GM20431 (cell line): ENCODE measurements around the gene ACSM4.
"Not testable (repeated sequence)": the region's sequence is repeated elsewhere in the genome, so short reads cannot be mapped to it uniquely, and the experiment has no call there.

Source experiments
- in situ Hi-C: fragments of 300-500 bp; cut with MseI, MboI; formaldehyde crosslinking; loops from one replicate; pipeline ENCODE4 v1.15.0; 2020; ENCODE audit warnings: low sequenced_read_pairs; ENCODE audit not compliant: unreplicated experiment

Gene ACSM4

GRCh38 chr12:7303772-7304171 is at the start of gene ACSM4:
Gene ACSM4 (plus strand): TSS chr12:7304072. CDS start chr12:7304332, 260 bp downstream.
- in situ Hi-C loops = no loop called here

GRCh38 chr12:7259060-7259459 is 44.8 kb upstream of the ACSM4 start:
- in situ Hi-C loops = no loop called here

- in situ Hi-C loops = no loop called here
These were observed 39.3 kb upstream of the ACSM4 start for GRCh38 chr12:7264538-7264937.

- in situ Hi-C loops = no loop called here
These were observed 38.6 kb upstream of the ACSM4 start for GRCh38 chr12:7265251-7265650.

- in situ Hi-C loops = no loop called here
These were observed 34.6 kb upstream of the ACSM4 start for GRCh38 chr12:7269273-7269672.

- in situ Hi-C loops = no loop called here
These were observed 31.9 kb upstream of the ACSM4 start for GRCh38 chr12:7271893-7272514.

- in situ Hi-C loops = not testable (repeated sequence)
These were observed 28.4 kb upstream of the ACSM4 start for GRCh38 chr12:7275482-7275881.

GRCh38 chr12:7282844-7283243 is 21.0 kb upstream of the ACSM4 start:
- in situ Hi-C loops = no loop called here

- in situ Hi-C loops = no loop called here
These were observed 14.1 kb upstream of the ACSM4 start for GRCh38 chr12:7289743-7290142.

GRCh38 chr12:7290588-7290987 is 13.3 kb upstream of the ACSM4 start:
- in situ Hi-C loops = not testable (repeated sequence)

- in situ Hi-C loops = no loop called here
These were observed 11.6 kb upstream of the ACSM4 start for GRCh38 chr12:7292300-7292699.

- in situ Hi-C loops = no loop called here
These were observed 10.2 kb upstream of the ACSM4 start for GRCh38 chr12:7293670-7294069.

GRCh38 chr12:7295529-7295928 is 8.3 kb upstream of the ACSM4 start:
- in situ Hi-C loops = no loop called here

- in situ Hi-C loops = no loop called here
These were observed 6.0 kb upstream of the ACSM4 start for GRCh38 chr12:7297865-7298264.

- in situ Hi-C loops = no loop called here
These were observed 1.4 kb upstream of the ACSM4 start for GRCh38 chr12:7302266-7302986.

- in situ Hi-C loops = no loop called here
These were observed 642 bp upstream of the ACSM4 start for GRCh38 chr12:7303230-7303629.

- in situ Hi-C loops = no loop called here
These were observed 584 bp downstream of the ACSM4 start for GRCh38 chr12:7304456-7304855.

- in situ Hi-C loops = no loop called here
These were observed 6.2 kb downstream of the ACSM4 start for GRCh38 chr12:7310070-7310469.

- in situ Hi-C loops = no loop called here
These were observed 16.1 kb downstream of the ACSM4 start for GRCh38 chr12:7319930-7320329.

- in situ Hi-C loops = no loop called here
These were observed 17.8 kb downstream of the ACSM4 start for GRCh38 chr12:7321624-7322023.

GRCh38 chr12:7322599-7322998 is 18.7 kb downstream of the ACSM4 start:
- in situ Hi-C loops = no loop called here

- in situ Hi-C loops = no loop called here
These were observed 20.3 kb downstream of the ACSM4 start for GRCh38 chr12:7324176-7324575.
